HepG2 (cell line): ENCODE data around the gene MOK. TPM values are rescaled to one million over a fixed set of nuclear protein-coding genes. Genes with fewer than 3 reads are reported as not detected.

Experiments used
- GATAD1 ChIP-seq: IDR thresholded peaks from 2 replicates; pipeline ENCODE4 v1.6.1; 2016; ENCODE audit warnings: missing genetic modification reagents, missing compliant biosample characterization
- HCFC1 ChIP-seq: fragments of 150-350 bp; IDR thresholded peaks from 2 replicates; pipeline ENCODE4 v1.6.1; 2014; ENCODE audit warnings: low read depth, low read length
- KDM1A ChIP-seq: IDR thresholded peaks from 2 replicates; pipeline ENCODE4 v1.6.1; 2016; ENCODE audit warnings: missing compliant biosample characterization
- MIER2 ChIP-seq: IDR thresholded peaks from 2 replicates; pipeline ENCODE4 v1.6.1; 2016; ENCODE audit warnings: missing biosample characterization, missing genetic modification reagents
- MNT ChIP-seq: fragments of 450-650 bp; IDR thresholded peaks from 2 replicates; pipeline ENCODE4 v1.6.1; 2016
- MXD3 ChIP-seq: IDR thresholded peaks from 2 replicates; pipeline ENCODE4 v1.6.1; 2016; ENCODE audit warnings: mild to moderate bottlenecking, missing biosample characterization, missing genetic modification reagents
- PHF5A ChIP-seq: IDR thresholded peaks from one replicate; pipeline ENCODE4 v1.6.1; 2018; ENCODE audit warnings: low read depth, missing genetic modification reagents; ENCODE audit not compliant: unreplicated experiment
- RAD21 ChIP-seq: fragments of 450-650 bp; formaldehyde crosslinking; IDR thresholded peaks from 2 replicates; pipeline ENCODE4 v1.5.0; 2020; ENCODE audit warnings: mild to moderate bottlenecking
- RBFOX2 ChIP-seq: fragments of 200-400 bp; formaldehyde crosslinking; IDR thresholded peaks from 2 replicates; pipeline ENCODE4 v1.6.1; 2017; ENCODE audit warnings: low read depth, mild to moderate bottlenecking, low read length
- RFXAP ChIP-seq: sonication (generic); formaldehyde crosslinking; IDR thresholded peaks from 2 replicates; pipeline ENCODE4 v1.4.0; 2020; ENCODE audit warnings: missing genetic modification reagents, borderline replicate concordance
- TEAD3 ChIP-seq: optimal IDR thresholded peaks from 2 replicates; pipeline ENCODE3; 2016; ENCODE audit warnings: borderline replicate concordance
- THRA ChIP-seq: sonication (generic); formaldehyde crosslinking; IDR thresholded peaks from 2 replicates; pipeline ENCODE4 v1.4.0; 2020; ENCODE audit warnings: missing genetic modification reagents, borderline replicate concordance
- UBTF ChIP-seq: sonication (generic); formaldehyde crosslinking; IDR thresholded peaks from 2 replicates; pipeline ENCODE4 v1.4.0; 2020; ENCODE audit warnings: mild to moderate bottlenecking, missing genetic modification reagents
- ZKSCAN1 ChIP-seq: fragments of 150-350 bp; IDR thresholded peaks from 2 replicates; pipeline ENCODE4 v1.6.1; 2014; ENCODE audit warnings: low read length
- ZNF274 ChIP-seq: sonication (generic); formaldehyde crosslinking; IDR thresholded peaks from 2 replicates; pipeline ENCODE4 v1.5.1; 2020; ENCODE audit warnings: mild to moderate bottlenecking, missing genetic modification reagents
- ZNF281 ChIP-seq: sonication (generic); formaldehyde crosslinking; IDR thresholded peaks from 2 replicates; pipeline ENCODE4 v1.4.0; 2020; ENCODE audit warnings: missing genetic modification reagents, borderline replicate concordance
- ZNF782 ChIP-seq: sonication (generic); formaldehyde crosslinking; IDR thresholded peaks from 2 replicates; pipeline ENCODE4 v1.4.0; 2020; ENCODE audit warnings: missing genetic modification reagents, mild to moderate bottlenecking, borderline replicate concordance
- ZSCAN5A ChIP-seq: sonication (generic); formaldehyde crosslinking; IDR thresholded peaks from 2 replicates; pipeline ENCODE4 v1.8.0; 2022; ENCODE audit warnings: mild to moderate bottlenecking, missing genetic modification reagents, borderline replicate concordance
- polyA plus RNA-seq, 8 experiments: library from polyadenylated mRNA; depleted of rRNA in 3 of 8; stranded (reverse) in 7 of 8; unstranded in 1 of 8; fragments of >200 nt; fragmentation: Illumina TruSeq in 4 of 8; extraction: Trizol in 4 of 8; gene quantifications; 2 replicates each; pipeline versions ENCODE4 v1.2.1 to v1.2.3, GENCODE V29; 2011 to 2016; ENCODE audit warnings: low read depth in 4 of 8, missing spikeins in 1 of 8, mixed read lengths in 1 of 8; ENCODE audit not compliant: insufficient read depth in 1 of 8
- total RNA-seq, 5 experiments: library from RNA; depleted of rRNA; stranded (reverse); fragments of >200 nt; fragmentation: Illumina TruSeq; extraction: Trizol; gene quantifications; 2 replicates each; pipeline ENCODE4 v1.2.3, GENCODE V29; 2016; ENCODE audit warnings: low read depth in 1 of 5

Gene MOK
- total and polyA plus RNA-seq, 2 of the 13 experiments (the other 11 are each of a cell fraction or from before 2014, with no cell fraction given) = 15.3 to 16.9 TPM

GRCh38 chr14:102316743-102317563 is 12.0 kb upstream of the MOK start (continued):
- TF ChIP-seq ZSCAN5A (CRISPR knock-in tag) (no peak), PHF5A (peak; percentile 45), RAD21 (CRISPR knock-in tag) (0 out of 2 replicates have a peak, but pooled peaks have one; percentile 26), RFXAP (0 out of 2 replicates have a peak, but pooled peaks have one; percentile 32), ZKSCAN1 (peak; percentile 27; the same call in 1 of the 2 replicates), ZNF281 (peak; percentile 44; the same call in 1 of the 2 replicates), GATAD1 (peak; percentile 56; the same call in 1 of the 2 replicates), MNT (no peak), THRA (CRISPR knock-in tag) (peak; percentile 75), MIER2 (CRISPR knock-in tag) (no peak), RBFOX2 (peak; percentile 55; the same call in 1 of the 2 replicates), KDM1A (peak; percentile 74), UBTF (CRISPR knock-in tag) (peak; percentile 63), TEAD3 (CRISPR knock-in tag) (peak; percentile 89), HCFC1 (peak; percentile 31; the same call in 1 of the 2 replicates), MXD3 (CRISPR knock-in tag) (0 out of 2 replicates have a peak, but pooled peaks have one; percentile 46), ZNF274 (CRISPR knock-in tag) (0 out of 2 replicates have a peak, but pooled peaks have one; percentile 23), ZNF782 (CRISPR knock-in tag) (peak; percentile 56; the same call in 1 of the 2 replicates)
